Globus pallidus (tissue), 1 donor: ENCODE data around the gene FXN.
"Not testable (repeated sequence)": the region's sequence is repeated elsewhere in the genome, so short reads cannot be mapped to it uniquely, and the experiment has no call there.

Experiments
- DNase-seq: peaks from one replicate; pipeline ENCODE4 v3.0.0-alpha.2; 2015; ENCODE audit warnings: low spot score

FXN gene

DNA sequence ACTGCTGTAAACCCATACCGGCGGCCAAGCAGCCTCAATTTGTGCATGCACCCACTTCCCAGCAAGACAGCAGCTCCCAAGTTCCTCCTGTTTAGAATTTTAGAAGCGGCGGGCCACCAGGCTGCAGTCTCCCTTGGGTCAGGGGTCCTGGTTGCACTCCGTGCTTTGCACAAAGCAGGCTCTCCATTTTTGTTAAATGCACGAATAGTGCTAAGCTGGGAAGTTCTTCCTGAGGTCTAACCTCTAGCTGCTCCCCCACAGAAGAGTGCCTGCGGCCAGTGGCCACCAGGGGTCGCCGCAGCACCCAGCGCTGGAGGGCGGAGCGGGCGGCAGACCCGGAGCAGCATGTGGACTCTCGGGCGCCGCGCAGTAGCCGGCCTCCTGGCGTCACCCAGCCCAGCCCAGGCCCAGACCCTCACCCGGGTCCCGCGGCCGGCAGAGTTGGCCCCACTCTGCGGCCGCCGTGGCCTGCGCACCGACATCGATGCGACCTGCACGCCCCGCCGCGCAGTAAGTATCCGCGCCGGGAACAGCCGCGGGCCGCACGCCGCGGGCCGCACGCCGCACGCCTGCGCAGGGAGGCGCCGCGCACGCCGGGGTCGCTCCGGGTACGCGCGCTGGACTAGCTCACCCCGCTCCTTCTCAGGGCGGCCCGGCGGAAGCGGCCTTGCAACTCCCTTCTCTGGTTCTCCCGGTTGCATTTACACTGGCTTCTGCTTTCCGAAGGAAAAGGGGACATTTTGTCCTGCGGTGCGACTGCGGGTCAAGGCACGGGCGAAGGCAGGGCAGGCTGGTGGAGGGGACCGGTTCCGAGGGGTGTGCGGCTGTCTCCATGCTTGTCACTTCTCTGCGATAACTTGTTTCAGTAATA is at the start of gene FXN:
Gene FXN, plus strand, starts transcription at position 315 of the 871 bp plus-strand sequence. Its CDS starts 31 bp downstream, at position 346.
- peak; percentile 76 for DNase-seq

DNA sequence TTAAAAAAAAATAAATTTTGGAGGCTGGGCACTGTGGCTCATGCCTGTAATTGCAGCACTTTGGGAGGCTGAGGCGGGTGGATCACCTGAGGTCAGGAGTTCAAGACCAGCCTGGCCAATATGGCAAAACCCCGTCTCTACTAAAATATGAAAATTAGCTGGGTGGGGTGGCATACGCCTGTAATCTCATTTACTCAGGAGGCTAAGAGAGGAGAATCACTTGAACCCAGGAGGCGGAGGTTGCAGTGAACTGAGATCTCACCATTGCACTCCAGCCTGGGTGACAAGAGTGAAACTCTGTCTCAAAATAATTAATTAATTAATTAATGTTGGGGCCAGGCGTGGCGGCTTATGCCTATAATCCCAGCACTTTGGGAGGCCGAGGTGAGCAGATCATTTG is 48.6 kb upstream of the FXN start:
- not testable (repeated sequence) for DNase-seq

DNA sequence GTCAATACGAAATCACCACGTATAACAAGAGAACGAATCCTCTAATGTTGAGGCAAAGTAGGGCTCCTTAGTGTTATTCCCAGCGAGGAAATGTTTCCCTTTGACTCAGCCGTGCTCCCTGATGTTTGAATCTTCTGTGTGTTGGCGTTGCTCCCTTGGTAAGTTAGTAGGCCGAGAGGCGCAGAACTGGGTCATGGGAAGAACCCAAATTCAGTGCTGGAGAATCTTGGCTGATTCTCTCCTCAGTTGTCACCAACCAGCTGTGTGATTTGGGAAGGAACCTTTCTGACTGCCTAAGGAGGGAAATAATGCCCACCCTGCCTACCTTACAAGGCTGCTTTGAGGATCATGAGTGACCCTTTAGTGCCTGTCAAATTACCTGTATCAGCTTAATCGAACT is 44.1 kb upstream of the FXN start:
- no peak for DNase-seq

DNA sequence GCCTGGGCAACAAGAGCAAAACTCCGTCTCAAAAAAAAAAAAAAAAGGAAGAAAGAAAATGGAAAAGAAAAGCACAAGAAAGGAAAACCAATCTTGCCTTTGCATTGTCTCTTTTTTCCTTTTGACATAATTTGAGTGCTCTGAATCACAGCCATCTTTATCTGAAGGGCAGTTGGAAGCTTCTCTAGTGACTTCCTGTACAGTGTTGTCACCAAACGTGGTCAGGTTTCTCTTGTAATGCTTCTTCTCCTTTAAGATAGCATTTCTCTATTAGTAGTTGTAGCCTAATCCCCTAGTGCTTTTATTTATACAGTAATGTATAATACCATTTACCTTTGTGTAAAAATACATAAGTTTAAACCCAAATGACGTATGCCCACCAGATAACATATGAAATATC is 39.8 kb upstream of the FXN start:
- no peak for DNase-seq

DNA sequence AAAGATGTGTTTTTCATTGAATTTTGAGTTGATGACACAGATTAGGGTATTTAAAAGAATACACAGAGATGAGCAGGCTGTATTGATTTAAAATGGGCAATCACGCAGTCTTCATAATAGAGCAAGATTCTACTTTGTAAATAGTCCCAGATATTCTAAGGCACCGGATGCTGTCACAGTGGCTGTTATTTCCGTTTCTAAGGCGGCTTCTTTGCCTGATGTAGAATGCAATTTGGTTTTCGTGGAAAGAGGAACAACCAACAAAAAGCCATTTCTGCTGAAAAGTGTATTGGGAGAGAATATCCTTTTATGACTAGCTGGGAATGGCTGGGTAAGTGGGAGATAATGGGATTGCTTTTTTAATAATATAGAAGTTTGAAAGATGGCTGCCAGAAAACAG is 39.1 kb upstream of the FXN start:
- peak; percentile 41 for DNase-seq

DNA sequence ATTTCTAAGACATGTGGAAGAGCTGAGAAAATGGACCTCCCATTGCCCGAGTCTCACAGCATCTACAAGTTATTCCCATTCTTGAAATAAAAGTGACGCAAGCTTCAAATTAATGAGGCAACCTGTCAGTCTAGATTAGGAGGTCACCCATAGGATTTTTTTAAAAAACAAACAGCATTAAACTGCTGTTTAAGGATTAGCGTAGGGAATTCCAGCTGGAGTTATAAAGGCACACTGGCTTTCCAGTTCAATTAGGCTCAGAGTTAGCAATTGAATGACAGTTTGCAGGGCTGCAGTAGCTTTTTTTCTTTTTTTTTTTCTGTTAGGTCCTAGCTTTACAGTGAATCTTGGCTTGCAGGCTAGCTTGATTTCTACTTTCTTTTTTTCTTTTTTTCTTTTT is 37.9 kb upstream of the FXN start:
- DNase-seq: no peak

DNA sequence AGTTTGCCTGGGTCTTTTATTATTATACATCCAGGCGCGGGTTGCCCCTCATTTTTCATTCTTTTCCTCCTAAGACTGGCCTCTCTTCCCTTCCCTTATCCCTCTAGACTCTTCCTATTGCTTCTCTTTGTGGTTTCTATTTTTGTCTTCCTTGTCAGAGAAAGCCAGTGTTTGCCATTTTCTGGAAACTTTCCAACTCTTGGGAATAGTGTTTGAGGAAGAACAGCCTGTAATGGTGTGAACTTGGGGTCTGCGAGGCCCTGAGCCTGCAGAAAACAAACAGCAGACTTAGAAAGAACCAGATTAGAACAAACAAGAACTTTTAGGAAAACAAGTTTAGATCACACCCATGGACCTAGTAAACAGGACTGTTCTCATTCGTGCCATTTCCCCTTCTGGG is 37.2 kb upstream of the FXN start:
- DNase-seq: no peak

DNA sequence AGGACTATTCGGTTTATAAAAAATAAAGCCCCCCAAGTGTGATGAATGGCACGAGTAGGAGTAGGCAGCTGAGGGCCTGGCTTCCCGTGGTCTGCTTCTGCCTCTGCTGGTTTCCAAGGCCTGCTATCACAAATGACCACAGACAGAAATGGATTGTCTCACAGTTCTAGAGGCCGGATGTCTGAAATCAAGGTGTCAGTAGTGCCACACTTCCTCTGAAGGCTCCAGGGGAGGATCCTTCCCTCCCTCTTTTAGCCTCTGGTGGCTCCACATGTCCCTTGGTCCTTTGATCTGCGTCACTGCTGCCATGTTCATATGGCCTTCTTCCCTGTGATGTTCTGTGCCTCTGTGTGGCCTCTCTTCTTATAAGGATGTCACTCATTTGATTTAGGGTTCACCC is 36.7 kb upstream of the FXN start:
- no peak for DNase-seq

DNA sequence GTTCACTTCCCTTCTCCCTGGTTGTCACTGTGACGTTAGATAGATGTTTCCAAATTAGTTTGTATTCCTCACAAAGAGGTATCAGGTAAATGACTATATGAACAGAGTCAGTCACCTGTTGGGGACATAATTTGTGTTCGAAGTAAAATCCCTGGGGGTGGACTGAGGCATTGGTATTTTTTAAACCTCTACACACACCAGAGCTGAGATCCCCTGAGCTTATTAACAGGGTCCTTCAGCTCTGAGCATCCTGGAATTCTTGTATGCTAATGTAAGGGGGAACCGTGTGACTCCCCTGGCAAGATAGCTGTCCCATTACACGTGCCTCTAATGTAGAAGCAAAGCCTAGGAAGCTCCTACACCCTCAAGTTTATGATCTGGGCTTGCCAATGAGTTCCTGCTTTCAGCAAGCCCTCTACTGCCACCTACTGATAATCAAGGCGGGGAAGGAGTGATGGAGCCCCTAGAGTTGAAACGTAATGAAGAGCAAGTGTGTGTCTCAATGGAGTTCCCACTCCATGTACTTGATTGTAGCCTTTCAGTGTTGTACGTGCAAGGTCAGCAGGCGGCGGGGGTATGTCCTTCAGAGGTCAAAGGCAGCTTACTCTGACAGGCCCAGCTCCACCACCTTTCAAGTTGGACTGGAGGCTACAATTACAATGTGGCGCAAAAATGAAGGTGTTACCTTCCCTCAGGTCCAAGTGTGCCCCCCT is 36.0 kb upstream of the FXN start:
- peak; percentile 72 for DNase-seq

DNA sequence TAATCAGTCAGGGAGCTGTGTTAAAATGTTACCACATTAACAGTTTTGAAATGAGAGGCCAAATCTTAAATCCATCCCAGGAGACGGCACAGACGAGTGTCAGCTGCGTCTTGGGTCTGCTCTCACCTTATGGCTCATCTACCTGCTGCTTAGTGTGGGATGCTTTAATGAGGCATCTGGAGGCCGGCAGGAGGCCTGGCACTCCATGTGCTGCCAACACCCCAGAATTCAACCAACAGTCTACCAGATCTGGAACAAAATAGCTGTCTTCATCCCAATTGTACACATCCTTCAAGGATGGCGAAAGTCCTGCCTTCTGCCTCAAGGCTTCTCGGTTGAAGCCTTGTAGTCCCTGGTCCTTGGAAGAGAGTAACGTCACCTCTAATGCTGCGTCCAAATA is 33.6 kb upstream of the FXN start:
- DNase-seq: no peak

DNA sequence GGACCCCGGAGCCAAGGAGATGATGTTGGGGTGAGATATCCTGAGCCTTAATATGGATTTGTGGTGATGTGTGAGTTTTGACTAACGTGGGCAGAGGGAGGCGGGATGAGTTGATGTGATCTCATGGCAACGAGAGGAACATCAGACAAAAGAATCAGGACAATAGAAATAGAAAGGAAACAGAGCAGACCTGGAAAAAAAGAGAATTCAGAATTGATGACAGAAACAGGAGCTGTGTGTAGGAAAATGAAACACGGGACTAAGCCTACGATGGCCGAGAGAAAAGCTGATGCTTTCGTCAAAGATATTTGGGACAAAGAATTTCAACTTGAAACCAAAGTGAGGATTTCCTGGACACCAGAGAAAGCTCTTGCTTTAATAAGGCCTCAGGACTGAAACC is 32.5 kb upstream of the FXN start:
- DNase-seq: no peak

DNA sequence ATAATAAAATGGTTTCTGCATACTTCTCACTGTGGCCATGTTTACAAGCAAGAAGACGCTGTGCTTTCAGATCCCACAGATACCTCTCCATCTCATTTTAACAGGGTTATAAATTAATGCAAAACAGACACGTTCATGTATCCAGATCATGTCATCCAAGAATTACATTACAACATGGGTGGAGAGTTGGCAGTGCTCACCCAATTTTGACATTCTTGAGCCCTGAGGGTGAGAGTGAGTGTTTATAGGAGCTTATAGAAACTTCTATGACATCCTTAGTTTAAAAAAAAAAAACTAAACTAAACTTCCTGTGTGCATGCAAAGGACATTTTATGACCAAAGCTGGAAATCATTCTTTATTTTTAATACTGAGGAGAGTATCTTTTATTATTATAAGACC is 30.7 kb upstream of the FXN start:
- no peak for DNase-seq

DNA sequence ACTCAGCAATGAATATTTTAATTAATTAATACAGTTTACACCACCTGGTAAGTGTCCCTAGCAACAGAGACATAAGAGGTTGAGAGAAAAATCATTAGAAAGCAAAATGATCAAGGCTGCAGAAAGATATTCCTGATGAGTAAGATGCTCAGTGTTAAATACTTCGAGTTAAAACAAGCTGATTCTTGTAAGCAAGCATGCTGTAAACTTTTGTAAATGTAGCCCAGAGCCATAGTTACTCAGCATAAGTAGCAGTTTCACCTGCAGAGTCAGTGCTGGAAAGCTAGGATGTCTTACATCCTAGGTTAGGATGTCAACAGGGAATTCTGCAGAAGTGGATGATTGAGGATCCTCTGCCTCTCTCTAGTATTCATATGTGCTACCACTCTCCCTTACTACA is 25.8 kb upstream of the FXN start:
- no peak for DNase-seq

DNA sequence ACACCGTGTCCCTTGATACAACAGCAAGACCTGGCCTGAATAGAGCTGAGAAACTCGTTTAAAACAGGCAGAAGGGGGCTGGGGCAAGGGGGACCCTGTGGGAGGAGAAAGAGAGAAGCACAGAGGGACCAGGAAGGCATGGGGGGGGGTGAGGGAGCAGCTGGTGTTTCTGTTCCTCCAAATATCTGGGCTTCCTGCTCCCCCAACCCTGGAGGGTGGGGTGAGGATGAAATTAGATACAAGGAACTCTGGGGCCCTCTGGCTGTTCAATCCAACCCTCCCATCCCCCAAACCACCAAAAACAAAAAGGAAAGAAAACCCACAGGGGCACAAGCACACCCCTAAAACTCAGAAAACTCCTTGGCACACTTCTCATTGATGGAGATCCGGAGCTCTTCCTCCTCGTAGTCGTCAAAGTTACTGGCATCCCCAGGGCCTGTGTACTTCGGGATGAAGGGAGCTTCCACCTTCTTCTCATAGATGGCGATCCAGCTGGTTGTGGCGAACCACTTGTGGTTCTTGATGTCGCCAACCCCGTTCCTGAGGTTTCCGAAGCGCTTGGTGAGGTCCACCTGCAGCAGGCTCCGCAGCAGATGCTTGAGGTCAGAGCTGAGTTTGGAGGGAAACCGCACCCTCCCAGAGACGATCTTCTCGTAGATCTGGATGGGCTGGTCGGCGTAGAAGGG is 22.7 kb upstream of the FXN start:
- DNase-seq: no peak

DNA sequence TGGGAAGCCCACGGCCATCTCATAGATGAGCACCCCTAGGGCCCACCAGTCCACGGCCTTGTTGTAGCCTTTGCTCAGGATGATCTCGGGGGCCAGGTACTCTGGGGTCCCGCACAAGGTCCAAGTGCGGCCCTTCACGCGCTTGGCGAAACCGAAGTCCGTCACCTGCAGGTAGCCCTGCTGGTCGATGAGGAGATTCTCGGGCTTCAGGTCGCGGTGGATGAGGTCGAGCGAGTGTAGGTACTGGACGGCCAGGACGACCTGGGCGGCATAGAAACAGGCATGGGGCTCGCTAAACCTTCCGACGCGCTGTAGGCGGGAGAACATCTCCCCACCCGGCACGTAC is 22.2 kb upstream of the FXN start:
- no peak for DNase-seq

DNA sequence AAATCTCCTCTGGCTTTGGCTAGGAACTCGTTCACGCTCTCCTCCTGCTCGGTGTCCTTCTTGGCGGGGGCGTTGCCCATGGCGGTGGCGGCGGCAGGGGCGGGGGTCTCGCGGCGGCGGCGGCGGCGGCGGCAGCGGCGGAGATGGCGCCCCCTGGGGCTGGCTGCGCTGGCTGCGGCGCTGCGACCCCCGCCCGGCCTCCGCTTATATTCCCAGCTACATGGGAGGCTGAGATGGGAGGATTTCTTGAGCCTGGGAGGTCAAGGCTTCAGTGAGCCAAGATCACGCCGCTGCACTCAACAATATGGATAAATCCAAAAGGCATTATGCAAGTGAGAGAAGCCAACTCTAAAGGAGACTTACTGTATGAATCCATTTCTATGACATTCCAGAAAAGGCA is 21.5 kb upstream of the FXN start, which contains the start of gene PRKACG:
Gene PRKACG, minus strand, starts transcription at position 101 of the 400 bp plus-strand sequence. Its CDS starts 21 bp downstream, at position 80.
- no peak for DNase-seq

DNA sequence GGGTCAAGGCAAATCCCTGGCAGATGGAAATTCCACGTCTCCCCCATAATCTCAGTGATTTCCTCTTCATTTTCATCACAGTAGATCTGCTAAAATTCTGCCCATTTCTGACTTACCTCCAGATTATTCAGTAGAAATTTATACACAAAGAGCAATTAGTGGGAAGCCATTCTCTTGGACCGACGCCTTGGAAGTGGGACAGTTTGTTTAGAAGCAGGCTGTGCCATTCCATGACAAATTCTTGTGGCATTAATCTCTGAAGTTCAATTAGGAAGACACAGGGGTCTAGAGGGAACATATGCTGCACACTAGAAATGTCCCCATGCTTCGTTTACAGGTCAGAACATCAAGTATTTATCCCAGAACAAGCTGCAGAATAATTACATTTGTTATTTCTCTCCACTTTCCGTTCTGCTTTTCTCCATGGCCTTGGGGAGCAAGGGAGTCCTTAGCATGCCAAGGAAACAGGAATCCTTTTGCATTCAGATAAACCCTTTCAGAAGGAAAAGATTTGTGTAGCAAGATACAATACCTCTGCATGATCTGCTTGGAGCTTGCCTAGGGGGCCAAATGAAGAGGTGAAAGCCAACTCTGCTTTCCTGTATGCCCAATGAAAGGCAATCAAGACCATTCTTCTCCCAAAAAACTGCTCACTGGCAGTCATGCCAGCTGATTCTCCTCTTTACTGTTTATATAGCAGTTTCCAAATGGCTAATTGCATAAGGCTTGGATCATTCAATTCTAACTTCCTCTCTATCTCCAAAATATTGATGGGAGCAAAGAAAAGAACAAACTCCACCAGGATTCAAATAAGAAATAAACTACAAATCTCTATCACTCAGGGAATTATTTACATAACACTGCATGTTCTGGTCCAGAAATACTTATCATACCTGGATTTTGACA is 19.1 kb upstream of the FXN start:
- no peak for DNase-seq

DNA sequence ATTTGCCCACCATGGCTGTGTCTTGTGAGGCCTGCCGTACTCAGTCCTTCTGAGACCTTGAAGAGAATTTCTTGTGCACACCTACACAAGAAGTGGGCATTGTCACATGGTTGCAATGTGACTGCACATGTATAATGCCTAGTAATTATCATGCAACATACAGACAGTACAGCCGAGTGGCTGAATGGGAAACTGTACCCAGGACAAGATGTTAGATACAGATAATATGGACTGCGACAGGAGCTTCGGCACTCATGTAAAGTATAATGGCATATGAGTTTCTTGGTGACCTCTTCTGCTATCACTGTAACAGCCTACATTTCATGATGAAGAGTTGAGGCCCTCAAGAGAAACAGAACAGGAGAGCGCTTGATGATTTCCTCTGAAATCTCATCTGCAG is 16.8 kb upstream of the FXN start:
- DNase-seq: no peak

DNA sequence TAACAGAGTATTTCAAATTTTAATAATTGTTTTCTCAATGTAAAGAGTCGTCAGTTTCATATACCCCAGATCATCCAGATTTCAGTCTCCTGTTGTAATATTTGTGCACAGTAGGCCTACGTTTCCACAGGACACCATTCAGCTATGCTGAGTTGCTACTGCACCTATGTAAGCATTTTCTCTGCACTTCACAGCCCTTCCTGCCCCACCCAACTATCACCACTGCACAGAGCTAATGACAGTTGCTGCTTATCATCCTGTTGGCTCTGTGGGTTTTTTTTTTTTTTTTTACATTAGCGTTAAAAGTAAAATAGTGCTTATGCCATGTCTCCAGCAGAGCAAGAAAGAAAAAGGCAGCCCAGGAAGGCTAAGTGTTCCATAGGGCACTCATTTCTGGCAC is 15.7 kb upstream of the FXN start:
- DNase-seq: no peak

DNA sequence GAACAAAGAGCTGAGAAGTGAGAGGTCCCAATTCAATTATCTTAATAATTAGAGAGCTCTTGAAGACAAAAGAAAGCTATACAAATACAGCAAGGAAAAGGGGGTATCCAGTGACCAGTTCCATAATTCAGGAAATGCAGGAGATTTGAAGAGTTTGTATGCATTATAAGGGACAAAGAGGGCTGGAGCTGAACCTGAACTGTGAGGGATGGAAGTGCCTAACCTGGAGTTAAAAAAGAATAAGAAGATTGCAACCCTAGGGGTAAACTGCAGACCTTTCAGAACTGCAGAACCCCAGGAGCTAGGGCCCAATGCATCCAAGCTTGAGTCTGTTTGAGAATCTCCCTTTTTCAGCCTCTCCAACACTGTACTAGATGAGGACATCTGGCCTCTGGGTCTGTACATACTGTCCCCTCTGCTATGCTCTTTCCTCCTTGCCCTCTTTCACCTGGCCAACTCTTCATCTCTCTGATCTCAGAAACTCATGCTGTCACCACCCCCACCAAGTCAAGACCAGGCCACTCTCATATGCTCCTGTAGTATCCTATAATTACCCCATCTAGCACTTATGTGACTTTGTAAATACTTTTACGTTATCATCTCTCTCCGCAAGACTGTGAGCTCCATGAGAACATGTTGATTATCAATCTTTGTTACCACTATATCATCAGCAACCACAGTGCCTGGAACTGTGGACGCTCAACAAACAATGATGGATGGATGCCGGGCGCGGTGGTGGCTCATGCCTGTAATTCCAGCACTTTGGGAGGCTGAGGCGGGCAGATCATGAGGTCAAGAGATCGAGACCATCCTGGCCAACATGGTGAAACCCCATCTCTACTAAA is 15.0 kb upstream of the FXN start:
- DNase-seq: no peak

DNA sequence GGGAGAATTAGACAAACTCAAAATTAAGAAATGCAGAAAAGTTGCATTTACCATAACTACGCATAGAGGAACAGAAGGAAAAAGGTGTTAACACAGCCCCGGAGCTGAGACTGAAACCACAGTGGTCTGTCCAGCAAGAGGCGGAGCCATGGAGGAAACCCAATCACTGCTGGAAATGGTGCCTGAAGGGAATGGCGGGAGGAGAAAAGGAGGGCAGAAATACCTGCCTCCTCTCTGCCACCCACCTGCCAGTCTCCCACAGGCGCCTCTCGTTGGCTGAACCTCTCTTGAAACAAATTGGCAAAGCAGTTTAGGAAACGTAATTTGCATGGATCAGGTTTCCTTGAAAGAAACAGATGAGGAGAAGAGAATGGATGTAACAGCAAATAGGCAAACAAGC is 11.9 kb upstream of the FXN start:
- DNase-seq: no peak
